Left kidney (tissue), 2 donors: ENCODE measurements around the gene PRSS21. TPM values are rescaled to one million over a fixed set of nuclear protein-coding genes. Genes with fewer than 3 reads are reported as not detected.

Experiments
- DNase-seq: peaks from one replicate; pipeline ENCODE4 v3.0.0-alpha.2; 2013
- polyA plus RNA-seq: library from polyadenylated mRNA; unstranded; fragments of 120-200 nt; gene quantifications from one replicate; pipeline ENCODE4 v1.2.1, GENCODE V29; 2013; ENCODE audit not compliant: insufficient read length

PRSS21 gene
- polyA plus RNA-seq, 1 donor, result 0.22 TPM

DNA sequence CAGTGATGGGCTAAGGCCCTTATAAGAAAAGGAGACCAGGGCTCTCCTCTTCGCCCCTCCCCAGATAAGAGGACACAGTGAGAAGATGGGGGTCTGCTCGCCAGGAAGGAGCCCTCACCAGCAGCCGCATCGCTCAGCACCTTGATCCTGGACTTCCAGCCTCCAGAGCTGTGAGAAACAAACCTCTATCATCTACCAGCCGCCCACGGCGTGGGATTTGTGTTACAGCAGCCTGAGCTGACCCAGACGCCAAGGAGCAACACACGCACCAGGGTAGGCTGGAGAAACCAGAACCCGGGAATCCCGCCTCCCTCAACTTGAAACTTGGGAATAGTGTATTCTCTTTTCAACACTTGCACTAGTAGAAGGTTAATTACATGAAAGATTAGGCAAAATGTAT lies 8.9 kb downstream of the PRSS21 start:
- no peak for DNase-seq

DNA sequence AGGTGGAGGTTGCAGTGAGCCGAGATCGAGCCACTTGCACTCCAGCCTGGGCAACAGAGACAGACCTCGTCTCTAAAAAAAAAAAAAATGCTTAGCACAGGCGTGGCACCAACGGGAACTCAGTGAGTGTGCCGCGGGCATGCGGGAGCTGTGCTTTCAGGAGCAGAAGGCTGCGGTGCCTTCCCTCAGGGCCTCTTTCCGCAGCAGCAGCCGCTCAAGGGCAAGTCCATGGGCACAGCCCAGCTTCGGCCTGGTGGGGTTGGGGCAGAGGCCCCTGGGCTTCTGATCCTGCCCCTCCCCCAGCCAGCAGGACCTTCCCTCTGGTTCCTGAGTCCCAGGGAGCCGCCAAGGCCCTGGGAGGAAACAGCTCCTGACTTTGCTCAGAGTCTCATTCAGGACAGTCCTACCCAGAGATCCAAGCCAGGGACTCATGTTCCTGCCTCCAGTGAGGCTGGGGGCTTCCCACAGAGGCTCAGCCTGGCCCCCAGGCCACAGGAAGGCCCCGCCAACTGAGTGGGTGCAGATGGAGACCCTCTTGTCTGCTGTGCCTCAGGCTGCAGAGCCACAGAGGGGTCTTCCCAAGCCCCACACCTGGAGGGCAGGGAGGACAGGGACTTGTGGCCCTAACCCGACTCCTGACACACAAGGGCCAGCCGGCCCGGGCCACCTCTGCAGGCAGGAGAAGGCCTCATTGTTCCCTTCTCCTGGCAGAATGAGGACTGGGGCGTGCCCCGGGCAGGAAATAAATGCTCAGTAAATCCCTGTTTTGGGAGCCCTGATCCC lies 9.7 kb downstream of the PRSS21 start:
- DNase-seq, result no peak

DNA sequence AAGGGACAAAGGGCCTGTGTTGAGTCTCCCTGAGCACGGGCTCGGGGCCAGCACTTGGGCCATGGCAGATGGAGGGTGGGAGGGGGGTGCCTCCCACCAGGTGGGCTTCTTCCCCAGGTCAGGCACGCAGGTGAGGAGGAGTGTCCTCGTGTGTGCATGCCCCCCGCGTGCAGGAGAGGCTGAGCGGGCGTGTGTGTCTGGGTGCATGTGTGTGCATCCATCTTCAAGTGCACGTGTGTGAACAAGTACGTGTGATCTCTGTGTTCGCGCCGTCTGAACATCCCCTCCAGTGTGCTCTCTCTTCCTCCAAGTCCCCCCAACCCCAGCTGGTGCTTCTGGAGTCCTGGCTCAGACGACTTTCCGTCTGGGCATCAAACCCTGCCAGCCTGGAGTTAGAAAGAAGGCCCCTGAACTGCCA lies 10.3 kb downstream of the PRSS21 start:
- no peak for DNase-seq

DNA sequence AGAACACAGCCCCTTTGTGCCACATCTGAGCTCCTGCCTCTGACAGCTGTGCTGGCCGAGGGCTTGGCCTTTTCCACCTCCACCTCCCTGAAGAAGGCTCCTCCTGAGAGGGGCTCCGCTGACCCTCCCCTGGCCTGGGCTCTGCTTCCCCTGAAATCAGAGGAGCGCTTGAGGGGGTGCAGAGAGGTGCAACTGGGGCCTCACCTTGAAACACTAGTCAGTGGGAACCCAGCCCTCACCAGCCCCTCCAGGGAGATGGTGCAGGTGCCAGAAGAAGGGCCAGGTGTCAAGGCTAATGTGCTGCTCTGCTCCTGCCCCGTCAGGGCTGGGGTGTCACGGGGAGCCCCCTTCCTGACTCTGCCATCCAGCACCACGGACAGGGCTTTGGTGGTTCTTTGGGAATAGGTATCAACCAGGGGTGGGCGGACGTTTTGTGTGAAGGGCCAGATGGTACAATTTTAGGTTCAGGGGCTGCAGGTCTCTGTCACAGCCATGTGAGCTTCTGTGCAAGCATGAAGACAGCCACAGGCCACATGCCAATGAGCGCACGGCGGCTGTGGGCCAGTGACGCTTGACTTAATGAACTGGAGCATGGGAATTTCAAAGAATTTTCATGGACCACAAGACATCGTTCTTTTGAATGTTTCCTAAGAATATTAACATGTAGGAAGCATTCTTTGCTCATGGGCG lies 10.9 kb downstream of the PRSS21 start:
- DNase-seq, result no peak

GRCh38 chr16:2828521-2828840 lies 11.4 kb downstream of the PRSS21 start:
- DNase-seq, result no peak

DNA sequence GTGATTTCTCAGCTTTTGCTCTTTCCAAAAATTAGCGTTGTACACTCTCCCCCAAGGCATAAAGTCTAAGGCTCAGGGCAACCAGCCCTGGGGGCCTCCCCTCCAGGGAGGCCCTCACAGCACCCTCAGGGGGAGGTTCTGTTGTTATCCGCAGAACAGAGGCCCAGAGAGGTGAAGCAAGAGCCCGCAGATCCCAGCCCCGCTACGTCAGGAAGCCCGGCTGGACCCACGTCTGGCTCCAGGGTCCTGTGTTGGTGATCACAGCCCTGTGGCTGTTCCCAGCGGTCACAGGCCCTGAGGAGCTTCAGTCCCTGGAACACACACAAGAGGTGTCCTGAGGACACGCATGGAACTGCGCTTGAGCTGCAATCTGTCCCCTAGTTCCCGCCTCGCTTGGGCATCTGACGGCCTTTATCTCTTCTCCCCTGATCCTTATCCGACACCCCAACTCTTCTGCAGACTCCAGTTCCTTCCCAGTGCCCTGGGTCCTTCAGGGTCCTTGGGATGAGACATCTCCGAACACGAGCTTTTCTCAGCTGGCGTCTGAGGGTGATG lies 11.9 kb downstream of the PRSS21 start:
- DNase-seq, result no peak

DNA sequence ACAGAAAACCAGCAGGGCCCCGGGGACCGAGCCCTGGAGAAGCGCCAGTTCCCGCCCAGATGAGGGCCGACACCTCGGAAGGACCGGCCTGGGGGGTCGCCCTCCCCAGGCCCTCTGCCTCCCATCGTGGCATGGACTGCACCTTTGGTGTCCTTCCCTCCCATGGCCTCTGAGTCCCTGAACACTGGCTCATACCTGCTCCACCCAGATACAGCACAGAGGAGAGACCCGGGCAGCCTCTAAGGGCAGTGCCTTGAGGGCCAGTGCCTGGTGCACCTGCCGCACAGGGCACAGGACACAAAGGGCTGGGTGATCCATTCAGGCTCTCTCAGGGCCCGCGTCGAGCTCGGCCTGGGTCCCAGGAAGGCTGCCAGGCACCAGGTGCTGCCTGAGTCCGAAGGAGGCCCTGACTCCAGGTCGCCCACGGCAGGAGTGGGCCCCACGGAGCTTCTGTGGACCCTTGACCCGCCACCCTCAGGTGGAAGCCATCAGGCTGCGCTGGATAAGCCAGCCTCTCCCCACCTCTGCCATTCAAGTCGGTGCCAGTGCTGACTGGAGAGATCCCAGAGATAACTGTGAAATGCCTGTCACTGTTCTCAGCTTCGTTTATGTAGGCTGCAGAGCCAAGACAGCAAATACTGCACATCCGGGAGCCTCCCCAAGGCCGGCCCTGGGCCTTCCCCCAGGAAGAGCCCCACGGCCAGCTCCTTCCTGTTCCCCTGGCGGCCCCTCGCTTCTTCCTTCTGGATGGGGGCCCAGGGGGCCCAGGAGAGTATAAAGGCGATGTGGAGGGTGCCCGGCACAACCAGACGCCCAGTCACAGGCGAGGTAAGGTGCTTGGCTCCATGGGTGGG lies 12.7 kb downstream of the PRSS21 start, which contains the start of gene ZG16B:
ZG16B (plus strand) TSS at position 803 of the 854 bp plus-strand sequence. CDS start 139 bp downstream, outside the sequence.
- DNase-seq, result no peak

DNA sequence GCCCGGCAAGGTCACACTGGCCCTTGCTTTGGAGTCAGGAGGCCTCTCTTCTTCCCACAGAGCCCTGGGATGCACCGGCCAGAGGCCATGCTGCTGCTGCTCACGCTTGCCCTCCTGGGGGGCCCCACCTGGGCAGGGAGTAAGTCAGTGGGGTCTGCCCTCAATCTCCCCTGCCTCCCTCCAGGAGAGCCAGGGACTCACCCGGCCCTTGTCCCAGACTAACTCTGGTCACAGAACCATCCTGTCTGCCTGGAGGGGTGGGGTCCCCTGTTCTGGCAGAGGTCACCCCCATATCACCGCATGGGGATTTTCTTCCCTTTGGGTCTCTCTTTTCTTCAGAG lies 13.3 kb downstream of the PRSS21 start:
- no peak for DNase-seq

GRCh38 chr16:2831203-2831602 lies 14.2 kb downstream of the PRSS21 start:
- no peak for DNase-seq

- DNase-seq, result no peak
Measured at GRCh38 chr16:2833776-2834175, 16.7 kb downstream of the PRSS21 start.

GRCh38 chr16:2834968-2835367 lies 17.9 kb downstream of the PRSS21 start:
- no peak for DNase-seq

DNA sequence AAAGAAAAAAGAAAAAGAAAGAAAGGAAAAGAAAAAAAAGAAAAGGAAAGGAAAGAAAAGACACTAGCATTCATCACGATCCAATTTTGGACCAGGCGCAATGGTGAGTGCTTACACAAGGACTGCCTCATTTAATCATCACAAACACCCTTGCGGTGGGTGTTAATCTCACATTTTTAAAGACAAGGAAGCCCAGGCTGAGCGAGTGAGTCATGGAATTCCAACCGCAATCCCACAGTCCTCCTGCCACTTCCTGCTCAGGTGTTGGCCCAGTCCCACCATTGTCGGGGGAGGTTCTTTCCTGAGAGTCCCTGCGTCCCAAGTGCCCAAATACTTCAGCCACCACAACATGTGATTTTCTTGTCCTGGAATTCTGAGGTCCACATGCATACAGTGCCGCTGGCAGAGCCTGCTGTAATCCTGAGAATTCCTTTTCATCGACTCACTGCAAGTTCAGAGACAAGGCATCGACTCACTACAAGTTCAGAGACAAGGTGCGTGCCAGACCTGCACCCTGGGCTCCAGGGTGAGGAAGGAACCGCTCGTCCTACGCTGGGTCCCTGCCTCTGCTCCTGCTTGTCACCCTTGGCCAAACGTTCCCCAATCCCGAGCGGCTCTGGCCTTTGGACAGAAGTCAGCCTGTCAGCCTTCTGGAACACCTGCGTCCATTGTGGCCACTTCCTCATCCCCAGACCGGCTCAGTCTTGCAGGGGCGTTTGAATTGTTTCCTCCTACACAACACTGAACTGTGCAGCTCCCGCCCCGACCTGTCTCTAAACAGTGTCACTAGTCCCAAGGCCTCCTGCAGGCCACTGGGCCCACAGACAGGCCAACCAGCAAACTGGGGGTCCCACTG lies 18.8 kb downstream of the PRSS21 start:
- no peak for DNase-seq

- DNase-seq, result no peak
Measured at GRCh38 chr16:2836646-2837508, 19.8 kb downstream of the PRSS21 start.

- DNase-seq, result peak; percentile 67
Measured at GRCh38 chr16:2838928-2839327, 21.9 kb downstream of the PRSS21 start.

GRCh38 chr16:2839650-2840450 lies 22.8 kb downstream of the PRSS21 start:
- no peak for DNase-seq

GRCh38 chr16:2840914-2841313 lies 23.9 kb downstream of the PRSS21 start:
- DNase-seq, result no peak

DNA sequence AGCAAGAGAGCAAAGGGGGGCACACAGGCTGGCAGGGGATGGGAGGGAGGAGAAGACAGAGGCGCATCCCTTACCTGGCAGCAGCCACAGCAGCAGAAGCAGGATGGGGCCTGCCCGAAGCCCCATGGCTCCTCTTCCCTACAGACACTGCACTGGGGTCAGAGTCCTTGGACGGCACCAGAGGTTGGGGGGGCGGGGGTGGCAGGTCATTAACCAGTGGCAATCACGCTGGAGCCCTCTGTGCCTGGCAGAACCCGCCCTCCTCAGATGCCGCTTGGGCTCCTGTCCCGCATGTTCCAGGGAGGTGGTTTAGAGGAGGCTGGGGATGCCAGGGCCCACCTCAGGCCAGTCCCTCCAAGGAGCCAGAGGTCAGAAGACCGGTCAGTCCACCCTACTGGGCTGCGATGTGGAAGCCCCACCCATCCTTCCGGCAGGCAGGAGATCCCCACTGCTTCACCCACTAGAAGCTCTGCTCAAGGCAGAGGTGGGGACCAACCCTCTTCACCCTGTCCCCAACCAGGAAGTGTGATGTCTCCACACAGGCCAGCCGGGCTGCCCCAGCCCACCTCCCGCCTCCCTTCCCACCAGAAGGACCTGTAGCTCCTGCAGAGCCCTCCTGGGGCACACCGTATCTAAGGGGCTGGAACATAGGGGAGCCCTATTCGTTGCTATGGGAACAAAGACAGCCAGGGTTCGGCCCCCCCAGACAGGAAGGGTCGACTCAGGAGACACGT lies 24.7 kb downstream of the PRSS21 start:
- DNase-seq, result no peak

- peak; percentile 44 for DNase-seq
Measured at GRCh38 chr16:2842340-2843000, 25.4 kb downstream of the PRSS21 start.
